Hepatocyte (in vitro differentiated cells): Measurements from ENCODE around the gene KIAA0586.

Experiments used
- EZH2phosphoT487 ChIP-seq: fragments of 200-600 bp; sonication (generic); IDR thresholded peaks from one replicate; pipeline ENCODE4 v1.6.1; 2018; ENCODE audit warnings: antibody characterized with exemption, mild to moderate bottlenecking, low read depth, moderate library complexity; ENCODE audit not compliant: unreplicated experiment, severe bottlenecking
- TF ChIP-seq, protein P1 (sequence below): fragments of 200-600 bp; sonication (generic); IDR thresholded peaks from 2 replicates; pipeline ENCODE4 v1.5.1; 2016; ENCODE audit warnings: antibody characterized with exemption, mild to moderate bottlenecking; ENCODE audit not compliant: poor library complexity

GRCh38 chr14:58543253-58543652, 115.7 kb downstream of the KIAA0586 start:
- TF ChIP-seq, protein P1, sequence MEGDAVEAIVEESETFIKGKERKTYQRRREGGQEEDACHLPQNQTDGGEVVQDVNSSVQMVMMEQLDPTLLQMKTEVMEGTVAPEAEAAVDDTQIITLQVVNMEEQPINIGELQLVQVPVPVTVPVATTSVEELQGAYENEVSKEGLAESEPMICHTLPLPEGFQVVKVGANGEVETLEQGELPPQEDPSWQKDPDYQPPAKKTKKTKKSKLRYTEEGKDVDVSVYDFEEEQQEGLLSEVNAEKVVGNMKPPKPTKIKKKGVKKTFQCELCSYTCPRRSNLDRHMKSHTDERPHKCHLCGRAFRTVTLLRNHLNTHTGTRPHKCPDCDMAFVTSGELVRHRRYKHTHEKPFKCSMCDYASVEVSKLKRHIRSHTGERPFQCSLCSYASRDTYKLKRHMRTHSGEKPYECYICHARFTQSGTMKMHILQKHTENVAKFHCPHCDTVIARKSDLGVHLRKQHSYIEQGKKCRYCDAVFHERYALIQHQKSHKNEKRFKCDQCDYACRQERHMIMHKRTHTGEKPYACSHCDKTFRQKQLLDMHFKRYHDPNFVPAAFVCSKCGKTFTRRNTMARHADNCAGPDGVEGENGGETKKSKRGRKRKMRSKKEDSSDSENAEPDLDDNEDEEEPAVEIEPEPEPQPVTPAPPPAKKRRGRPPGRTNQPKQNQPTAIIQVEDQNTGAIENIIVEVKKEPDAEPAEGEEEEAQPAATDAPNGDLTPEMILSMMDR = no peak
- TF ChIP-seq EZH2phosphoT487 = no peak
